ENCODE measurements around the gene TACR1.
"Not testable (repeated sequence)": the region's sequence is repeated elsewhere in the genome, so short reads cannot be mapped to it uniquely, and the experiment has no call there.

Gene TACR1

GRCh38 chr2:75147884-75148283 is 51.4 kb downstream of the TACR1 start:
- in situ Hi-C loops (cut with MboI; ENCODE audit: low sequenced_read_pairs) = not testable (repeated sequence)

DNA sequence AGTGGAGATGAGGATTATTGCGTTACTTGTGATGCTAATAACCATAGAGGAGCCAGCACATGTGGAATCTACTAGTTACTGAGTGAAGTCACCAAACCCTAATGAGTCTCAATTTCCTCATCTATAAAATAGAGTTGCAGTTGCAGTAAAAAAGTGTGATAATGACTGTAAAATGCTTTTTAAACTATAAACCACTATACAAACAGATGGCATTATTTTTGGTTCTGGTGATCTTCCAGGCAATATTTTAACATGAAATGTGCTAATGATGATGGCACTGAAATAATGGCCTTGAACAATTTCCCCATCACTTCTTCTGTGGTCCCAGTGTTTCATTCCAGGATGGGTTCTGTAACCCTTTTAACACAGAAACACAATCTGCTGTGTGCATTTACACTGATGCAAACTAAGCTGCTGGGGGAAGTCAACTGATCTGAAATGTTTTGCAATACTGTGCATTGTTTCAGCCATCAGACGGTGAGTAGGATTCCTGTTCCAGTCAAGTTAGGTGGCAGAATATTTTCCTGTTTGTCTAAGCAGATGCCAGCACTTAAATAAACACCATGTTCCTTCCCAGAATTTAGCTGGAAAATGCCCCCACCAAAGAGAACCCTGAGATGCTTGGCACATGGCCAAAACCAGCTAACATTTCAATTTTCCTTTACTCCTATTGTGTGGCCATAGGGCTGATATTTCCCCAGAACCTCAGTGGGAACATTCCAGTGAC is 52.6 kb downstream of the TACR1 start:
- in situ Hi-C loops (cut with MboI; ENCODE audit: low sequenced_read_pairs) = no loop called here

DNA sequence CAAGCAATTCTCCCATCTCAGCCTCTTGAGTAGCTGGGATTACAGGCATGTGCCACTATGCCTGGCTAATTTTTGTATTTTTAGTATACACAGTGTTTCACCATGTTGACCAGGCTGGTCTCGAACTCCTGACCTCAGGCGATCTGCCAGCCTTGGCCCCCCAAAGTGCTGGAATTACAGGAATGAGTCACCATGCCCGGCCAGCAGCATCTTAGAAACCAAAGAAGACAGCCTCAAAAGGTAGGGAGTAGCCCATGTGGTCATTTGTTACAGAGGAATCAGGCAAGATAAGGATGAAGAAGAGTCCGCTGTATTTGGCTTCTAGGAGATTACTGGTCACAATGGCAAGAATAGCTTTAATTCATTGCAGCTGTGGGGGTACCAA is 53.1 kb downstream of the TACR1 start:
- in situ Hi-C loops (cut with MboI; ENCODE audit: low sequenced_read_pairs) = not testable (repeated sequence)

DNA sequence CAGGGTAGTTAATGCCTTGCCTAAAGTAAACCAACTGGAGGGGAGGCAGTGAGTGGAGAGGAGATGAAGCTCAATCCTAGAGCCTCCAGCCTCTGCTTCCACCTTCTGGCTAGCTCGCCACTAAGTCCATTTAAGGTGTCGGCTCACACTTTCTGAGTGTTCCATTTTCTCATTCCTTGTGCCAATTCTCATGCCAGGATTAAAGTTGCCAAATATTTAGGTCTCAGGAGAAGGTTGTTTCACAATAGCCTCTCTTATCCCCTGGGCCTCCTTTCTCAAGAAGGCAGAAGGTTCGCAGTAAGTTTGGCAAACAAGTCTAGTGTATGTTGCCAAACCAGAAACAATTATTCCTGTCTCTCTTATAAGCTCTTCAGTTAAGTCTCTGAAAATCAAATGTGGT is 57.2 kb downstream of the TACR1 start:
- in situ Hi-C loops (cut with MboI; ENCODE audit: low sequenced_read_pairs) = no loop called here

- in situ Hi-C loops (cut with MboI; ENCODE audit: low sequenced_read_pairs) = no loop called here
These were observed 59.0 kb downstream of the TACR1 start for GRCh38 chr2:75140288-75140687.

DNA sequence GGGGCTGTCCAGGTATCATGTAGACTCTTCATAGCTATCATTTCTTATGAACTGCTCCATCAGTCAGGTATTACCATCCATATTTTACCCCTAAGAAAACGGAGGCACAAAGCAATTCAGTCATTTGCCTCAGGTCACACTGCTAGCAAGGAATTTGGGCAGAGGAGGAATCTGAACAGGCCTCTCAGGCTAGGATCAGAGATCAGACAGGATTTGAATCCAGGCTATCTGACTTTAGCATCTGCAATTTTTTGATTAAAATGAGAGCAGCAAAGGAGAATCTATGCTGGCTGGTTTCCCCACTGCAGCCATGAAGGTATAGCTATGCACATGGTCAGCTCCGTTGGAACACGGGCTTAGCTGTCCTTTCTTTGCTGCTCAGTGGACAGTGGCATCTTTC is 60.1 kb downstream of the TACR1 start:
- in situ Hi-C loops (cut with MboI; ENCODE audit: low sequenced_read_pairs) = no loop called here

DNA sequence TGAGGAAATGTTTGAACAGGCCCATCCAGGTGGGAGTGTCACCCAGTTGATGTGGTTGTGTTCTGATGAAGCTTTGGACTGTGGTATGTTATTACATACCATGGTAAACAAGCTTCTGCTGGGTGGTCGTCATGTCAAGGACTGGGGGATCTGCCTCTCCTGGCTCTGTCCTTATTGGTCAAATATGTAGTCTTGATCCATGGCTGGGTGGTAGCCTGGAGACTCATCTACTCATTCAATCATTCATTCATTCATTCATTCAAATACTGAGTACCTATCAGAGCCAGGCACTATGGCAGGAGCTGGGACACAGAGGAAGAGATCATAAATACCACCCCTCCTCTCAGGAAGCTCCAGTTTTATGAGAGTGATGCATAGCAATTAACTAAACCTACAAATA is 60.8 kb downstream of the TACR1 start:
- in situ Hi-C loops (cut with MboI; ENCODE audit: low sequenced_read_pairs) = no loop called here

DNA sequence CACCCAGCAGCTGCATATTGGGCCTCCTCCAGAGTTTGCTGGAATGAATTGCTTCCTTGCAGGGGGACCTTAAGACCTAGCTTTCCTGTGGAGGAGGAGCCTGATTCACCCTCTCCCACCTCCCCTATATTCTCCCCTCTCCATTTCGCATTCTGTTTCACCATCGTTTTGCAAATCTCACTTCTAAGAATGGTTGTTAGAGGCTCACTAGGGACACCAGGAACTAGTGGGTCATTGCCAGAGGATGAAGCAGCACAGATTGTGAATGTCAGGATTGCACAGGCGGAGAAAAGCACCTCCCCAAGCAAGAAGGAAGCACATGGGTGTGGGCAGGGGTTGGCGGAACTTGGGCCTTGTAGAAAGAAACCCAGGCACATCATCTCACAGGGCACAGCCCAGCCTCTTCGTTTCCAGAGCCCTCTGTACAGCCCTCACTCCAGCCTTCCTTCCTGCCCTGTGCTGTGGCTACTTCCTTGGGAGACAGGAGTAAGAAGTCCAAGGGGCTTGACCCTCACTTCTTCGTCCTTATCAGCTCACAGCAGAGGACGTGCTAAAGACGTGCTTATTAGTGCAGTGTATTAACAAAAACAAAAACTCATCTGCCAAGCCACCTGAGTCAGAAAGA is 63.4 kb downstream of the TACR1 start:
- in situ Hi-C loops (cut with MboI; ENCODE audit: low sequenced_read_pairs) = no loop called here

DNA sequence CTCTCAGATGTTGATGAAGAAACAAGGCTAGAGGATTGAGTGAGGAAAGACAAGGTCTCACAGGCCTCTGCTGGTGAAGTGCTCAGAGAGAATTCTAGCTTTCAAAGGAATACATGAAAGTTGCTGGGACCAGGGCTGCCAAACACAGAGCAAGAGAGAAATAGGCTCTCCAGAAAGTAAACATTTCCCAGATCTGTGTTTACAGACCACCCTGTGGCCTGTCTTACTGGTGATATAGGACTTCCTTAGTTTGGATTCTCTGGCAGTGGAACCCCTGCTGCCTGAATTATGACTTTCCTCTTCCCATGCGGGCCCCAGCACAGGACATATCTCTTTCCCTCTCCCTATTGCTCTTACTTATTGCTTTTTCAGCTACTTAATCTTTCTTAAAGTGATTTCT is 64.5 kb downstream of the TACR1 start:
- in situ Hi-C loops (cut with MboI; ENCODE audit: low sequenced_read_pairs) = no loop called here

DNA sequence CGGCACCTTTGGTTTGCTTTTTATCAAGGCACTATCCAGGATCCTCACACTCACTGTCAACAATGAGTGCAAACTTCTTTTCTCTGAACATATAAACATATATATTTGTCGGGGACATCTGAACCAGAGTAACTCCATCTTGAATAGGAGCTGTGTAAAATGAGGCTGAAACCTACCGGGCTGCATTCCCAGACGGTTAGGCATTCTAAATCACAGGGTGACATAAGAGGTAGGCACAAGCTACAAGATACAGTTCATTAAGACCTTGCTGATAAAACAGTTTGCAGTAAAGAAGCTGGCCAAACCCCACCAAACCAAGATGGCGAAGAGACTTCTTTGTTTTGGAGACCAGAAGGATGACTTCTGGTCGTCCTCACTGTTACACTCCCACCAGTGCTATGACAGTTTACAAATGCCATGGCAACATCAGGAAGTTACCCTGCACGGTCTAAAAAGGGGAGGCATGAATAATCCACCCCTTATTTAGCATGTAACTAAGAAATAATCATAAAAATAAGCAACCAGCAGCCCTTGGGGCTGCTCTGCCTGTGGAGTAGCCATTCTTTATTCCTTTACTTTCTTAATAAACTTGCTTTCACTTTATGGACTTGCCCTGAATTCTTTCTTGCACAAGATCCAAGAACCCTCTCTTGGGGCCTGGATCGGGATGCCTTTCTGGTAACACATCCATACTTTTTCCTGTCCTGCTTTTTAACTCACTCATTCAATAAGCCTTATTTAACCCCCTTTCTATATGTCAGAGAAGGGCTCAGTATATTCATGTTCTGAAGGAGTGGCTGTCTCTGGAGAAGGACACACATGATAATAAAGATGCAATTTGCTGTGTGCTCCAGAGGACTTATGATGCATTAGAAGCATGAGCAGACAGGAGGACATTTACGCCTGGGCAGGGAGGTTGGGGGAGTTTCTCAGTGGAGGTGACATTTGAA is 65.4 kb downstream of the TACR1 start:
- in situ Hi-C loops (cut with MboI; ENCODE audit: low sequenced_read_pairs) = no loop called here

- in situ Hi-C loops (cut with MboI; ENCODE audit: low sequenced_read_pairs) = no loop called here
These were observed 69.1 kb downstream of the TACR1 start for GRCh38 chr2:75130171-75130570.

DNA sequence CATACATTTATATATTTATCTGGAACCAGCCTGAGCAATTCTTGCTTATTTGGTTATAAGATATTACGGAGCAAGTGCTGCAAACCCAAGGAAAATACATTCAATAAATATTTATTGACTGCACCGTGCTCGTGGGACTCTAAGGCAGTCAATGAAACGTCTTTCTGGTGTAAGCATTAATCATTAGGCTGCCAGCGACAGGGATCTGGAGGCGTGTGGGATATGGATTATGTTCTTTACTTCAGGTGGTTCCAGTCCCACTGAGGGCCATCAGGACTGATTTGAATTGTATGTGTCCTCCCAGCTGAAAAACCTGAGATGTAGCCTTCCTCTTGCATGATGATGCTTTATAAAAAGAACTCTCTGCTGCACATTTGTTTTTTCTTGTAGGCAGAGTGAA is 75.4 kb downstream of the TACR1 start:
- in situ Hi-C loops (cut with MboI; ENCODE audit: low sequenced_read_pairs) = no loop called here

GRCh38 chr2:75113231-75113869 is 86.0 kb downstream of the TACR1 start:
- in situ Hi-C loops (cut with MboI; ENCODE audit: low sequenced_read_pairs) = no loop called here

GRCh38 chr2:75108937-75109482 is 90.3 kb downstream of the TACR1 start:
- in situ Hi-C loops (cut with MboI; ENCODE audit: low sequenced_read_pairs) = no loop called here

DNA sequence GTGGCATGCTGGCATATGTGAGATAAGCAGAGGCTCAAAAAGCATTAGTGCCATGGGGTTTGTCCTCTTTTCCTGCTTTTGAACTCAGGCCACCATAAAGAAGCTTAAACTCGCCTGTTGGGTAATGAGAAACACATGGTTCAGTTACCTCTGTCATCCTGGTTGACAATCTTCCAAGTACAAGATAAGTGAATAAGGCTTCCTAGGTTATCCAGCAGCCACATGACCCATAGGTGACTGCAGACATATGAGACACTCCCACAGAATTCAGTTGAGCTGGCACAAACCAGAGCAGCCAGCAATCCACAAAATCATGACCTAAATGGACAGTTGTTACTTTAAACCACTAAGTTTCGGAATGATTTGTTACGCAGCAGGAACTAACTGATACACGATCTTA is 97.3 kb downstream of the TACR1 start:
- in situ Hi-C loops (cut with MboI; ENCODE audit: low sequenced_read_pairs) = no loop called here

DNA sequence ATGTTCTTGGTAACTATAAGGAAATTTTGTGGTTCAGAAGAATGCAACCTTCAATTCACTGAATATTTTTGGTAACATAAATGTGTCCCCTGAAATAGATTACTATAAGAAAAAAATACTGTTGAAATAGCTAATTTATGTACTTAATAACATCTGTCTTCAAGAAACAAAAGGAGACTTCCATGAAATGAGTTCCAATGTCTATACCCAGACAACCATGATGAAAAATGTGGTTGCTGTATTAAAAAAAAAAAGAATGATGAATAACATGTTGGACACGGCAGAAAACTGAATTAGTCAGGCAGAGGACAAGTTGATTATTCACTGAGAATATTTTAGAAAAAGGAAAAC is 98.5 kb downstream of the TACR1 start:
- in situ Hi-C loops (cut with MboI; ENCODE audit: low sequenced_read_pairs) = no loop called here

DNA sequence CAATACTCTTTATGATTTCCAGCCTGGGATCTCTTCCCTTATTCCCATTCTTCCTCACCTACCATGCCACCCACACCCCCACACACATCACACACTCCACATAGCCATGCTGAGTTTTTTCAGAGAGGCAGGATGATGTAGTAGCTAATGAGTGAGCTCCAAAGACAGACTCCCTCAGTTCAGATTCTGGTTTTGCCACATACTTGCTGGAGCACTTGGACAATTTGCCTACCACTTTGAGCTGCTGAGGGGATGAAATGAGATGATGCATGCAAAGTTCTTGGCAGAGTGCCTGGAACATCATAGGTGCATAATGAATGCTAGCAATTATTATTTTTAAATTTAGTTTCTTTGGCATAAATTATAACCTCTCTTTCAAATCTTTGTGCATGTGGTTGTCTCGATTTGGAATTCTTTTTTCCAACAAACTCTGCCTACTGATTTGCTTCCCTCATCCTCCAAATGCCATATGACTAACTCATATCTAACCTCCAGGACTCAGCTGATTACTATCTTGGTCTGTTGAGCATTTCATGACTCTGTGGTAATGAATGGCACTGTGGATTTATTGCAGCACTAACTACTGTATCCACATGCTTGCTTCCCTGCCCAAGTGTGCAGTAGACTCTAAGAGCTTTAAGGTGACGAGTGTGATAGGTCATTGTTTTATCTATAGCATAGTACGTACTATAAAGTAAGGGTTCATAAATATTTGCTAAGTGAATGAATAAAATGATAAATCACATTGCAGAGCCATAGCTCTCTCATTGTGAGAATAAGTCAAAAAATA is 99.1 kb downstream of the TACR1 start:
- in situ Hi-C loops (cut with MboI; ENCODE audit: low sequenced_read_pairs) = no loop called here

DNA sequence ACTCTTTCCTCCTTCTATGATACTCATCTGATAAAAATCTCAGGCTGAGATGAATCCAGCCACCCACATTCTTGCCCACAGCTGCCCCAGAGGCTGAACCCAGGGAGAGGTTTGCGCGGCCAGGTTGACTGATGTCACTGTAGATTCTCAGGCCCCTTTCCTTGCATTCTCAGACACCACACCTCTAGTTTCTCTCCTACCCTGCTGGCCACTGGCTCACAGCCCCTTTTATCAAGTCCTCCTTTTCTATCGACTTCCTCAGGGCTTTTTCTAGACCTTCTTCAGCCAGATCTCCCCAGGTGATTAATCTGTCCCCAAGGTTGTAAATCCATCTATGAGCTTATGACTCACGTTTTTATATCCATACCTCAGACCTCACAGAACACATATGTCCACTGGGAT is 99.8 kb downstream of the TACR1 start:
- in situ Hi-C loops (cut with MboI; ENCODE audit: low sequenced_read_pairs) = no loop called here

DNA sequence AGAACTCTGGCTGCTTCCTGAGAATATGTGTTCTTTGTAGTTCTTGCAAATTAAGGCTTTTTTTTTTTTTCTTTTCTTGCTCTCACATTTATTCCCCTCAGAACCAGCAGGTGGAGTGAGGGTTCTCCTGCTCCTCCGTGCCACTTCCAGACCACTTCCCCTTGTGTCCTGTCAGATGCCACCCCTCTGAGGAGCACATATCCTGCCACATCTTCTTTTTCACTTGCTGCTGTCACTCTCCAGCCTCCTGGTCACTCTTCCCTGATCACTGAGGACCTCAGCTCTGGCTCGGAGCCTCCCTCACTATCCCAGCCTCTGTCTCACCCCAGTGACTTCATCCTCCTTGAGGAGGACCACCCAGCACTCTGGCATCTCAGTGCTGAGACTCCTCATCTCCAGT is 100.5 kb downstream of the TACR1 start:
- in situ Hi-C loops (cut with MboI; ENCODE audit: low sequenced_read_pairs) = no loop called here

DNA sequence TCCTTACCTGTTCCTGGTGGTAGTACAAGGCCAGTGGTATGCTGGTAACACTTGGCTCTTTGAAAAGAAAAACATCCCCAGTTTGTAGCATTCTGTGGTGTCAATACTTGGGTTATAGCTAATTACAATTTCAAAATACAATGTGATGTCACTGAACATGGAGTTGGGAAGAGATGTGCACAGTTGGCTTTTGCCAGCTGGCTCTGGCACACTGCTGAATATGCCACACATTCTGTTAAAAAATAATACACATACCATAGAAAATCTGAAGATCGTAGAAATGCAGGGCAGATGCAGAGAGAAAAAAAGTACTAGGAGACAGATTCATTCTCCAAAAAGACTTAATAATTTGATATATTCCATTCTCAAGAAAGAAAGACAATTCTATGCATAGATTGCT is 101.5 kb downstream of the TACR1 start:
- in situ Hi-C loops (cut with MboI; ENCODE audit: low sequenced_read_pairs) = no loop called here

All from HL-60/S4 treated with retinoic acid at 250 ng/mL for 4 days and 3 days (cell line).